Heart left ventricle (tissue), 13 donors: Measurements from ENCODE around the gene GRIP2.

ENCODE experiments used
- CTCF ChIP-seq, 12 donors: fragments of 200-600 bp; sonication (generic) in 4 of 12; IDR thresholded peaks; one replicate each; pipeline versions ENCODE4 v1.5.0 to v1.8.0; 2018 to 2022; ENCODE audit warnings: antibody characterized with exemption in 12 of 12, mild to moderate bottlenecking in 5 of 12
- POLR2A ChIP-seq, 2 donors: fragments of 450-650 bp; IDR thresholded peaks; one replicate each; pipeline ENCODE4 v1.6.1; 2017; ENCODE audit warnings: antibody characterized with exemption in 2 of 2, mild to moderate bottlenecking in 2 of 2, moderate library complexity in 2 of 2
- donor health status: ischemic (EF 13 %, LVEDD 7.1; RV severe dilation, severe dysfunction).
- donor health status: DM: no; HTN: yes; CAD: no.
- donor health status: DM: no; HTN: no; CAD: no.
- donor health status: ischemic (EF 25% LVEDD 6.9; RV normal size, moderate dysfunction).
- donor health status: ischemic (EF 25% LVEDD 5.7; RV mildly dilated, moderate dysfunction).
- donor health status: ischemic (EF 35%, LVEDD 5.7; RV mildly dilated, moderate dysfunction).
- donor health status: nonischemic (EF 11% LVEDD 7.7; RV severe dilation, severe dysfunction).
- donor health status: DM: yes; HTN: yes; CAD: no.
- donor health status: PGD.
- donor health status: ischemic (EF 29% LVEDD 5.4; RV normal size, mild dysfunction).
- donor health status: nonischemic (EF 23%, LVEDD 6.1; RV moderate dilation, normal function).

- TF ChIP-seq POLR2A (IDR thresholded peaks at IDR 0.05): no peak
- TF ChIP-seq CTCF (IDR thresholded peaks at IDR 0.05): no peak
These were observed 59.7 kb downstream of the GRIP2 start for GRCh38 chr3:14480207-14481017.
